Nephron (organoid): ENCODE data around the gene AKAP5.
"Not testable (repeated sequence)": the region's sequence is repeated elsewhere in the genome, so short reads cannot be mapped to it uniquely, and the experiment has no call there.

Experiments
- H3K27ac Mint-ChIP-seq, 3 experiments: 2 replicates each; pipeline ENCODE4 v1.8.0; 2020; ENCODE audit warnings: mixed read lengths in 3 of 3, mild to moderate bottlenecking in 2 of 3, moderate library complexity in 1 of 3
- H3K27me3 Mint-ChIP-seq: 2 replicates; pipeline ENCODE4 v1.8.0; 2021; ENCODE audit warnings: low read depth, mild to moderate bottlenecking, moderate library complexity, mixed read lengths
- H3K36me3 Mint-ChIP-seq: 2 replicates; pipeline ENCODE4 v1.8.0; 2020; ENCODE audit warnings: low read depth, mixed read lengths
- H3K4me1 Mint-ChIP-seq: 2 replicates; pipeline ENCODE4 v1.8.0; 2020; ENCODE audit warnings: mixed read lengths
- H3K4me3 Mint-ChIP-seq, 3 experiments: 2 replicates each; pipeline ENCODE4 v1.8.0; 2020; ENCODE audit warnings: mild to moderate bottlenecking in 3 of 3, mixed read lengths in 3 of 3, moderate library complexity in 2 of 3
- H3K9me3 Mint-ChIP-seq: 2 replicates; pipeline ENCODE4 v1.8.0; 2020; ENCODE audit warnings: mixed read lengths
- CTCF ChIP-seq, 3 experiments: fragments of 200-600 bp; sonication (generic); IDR thresholded peaks; one replicate each; pipeline ENCODE4 v1.5.0; 2021; ENCODE audit warnings: antibody characterized with exemption in 3 of 3; ENCODE audit not compliant: unreplicated experiment in 3 of 3

AKAP5 gene

GRCh38 chr14:64510825-64511671 lies 45.7 kb downstream of the AKAP5 start:
- H3K27me3 Mint-ChIP-seq: no peaks in the 10 kb centered on the region
- H3K36me3 Mint-ChIP-seq: no peaks in the 10 kb centered on the region
- no peak overlapping the region for H3K4me3 Mint-ChIP-seq
- peaks cover 42% of the 10 kb centered on the region for H3K4me1 Mint-ChIP-seq
- no peaks in the 10 kb centered on the region for H3K9me3 Mint-ChIP-seq
- H3K27ac Mint-ChIP-seq: peak overlapping the region in 1 of 3 experiments; percentile 41
- peak; percentile 81 to 86 (median 86) for TF ChIP-seq CTCF (IDR thresholded peaks at IDR 0.05; ENCODE audit: unreplicated experiment in 3 of 3)

- H3K36me3 Mint-ChIP-seq: no peaks in the 10 kb centered on the region
- no peak overlapping the region for H3K27ac Mint-ChIP-seq
- no peak for TF ChIP-seq CTCF (IDR thresholded peaks at IDR 0.05; ENCODE audit: unreplicated experiment in 3 of 3)
- no peak overlapping the region for H3K4me3 Mint-ChIP-seq
- no peaks in the 10 kb centered on the region for H3K9me3 Mint-ChIP-seq
- peaks cover 26% of the 10 kb centered on the region for H3K4me1 Mint-ChIP-seq
- no peaks in the 10 kb centered on the region for H3K27me3 Mint-ChIP-seq
Observed at GRCh38 chr14:64513271-64513670, 48.0 kb downstream of the AKAP5 start.

- peaks cover 25% of the 10 kb centered on the region for H3K4me1 Mint-ChIP-seq
- H3K4me3 Mint-ChIP-seq: no peak overlapping the region
- no peaks in the 10 kb centered on the region for H3K9me3 Mint-ChIP-seq
- TF ChIP-seq CTCF (IDR thresholded peaks at IDR 0.05; ENCODE audit: unreplicated experiment in 3 of 3): no peak
- H3K27ac Mint-ChIP-seq: no peak overlapping the region
- H3K27me3 Mint-ChIP-seq: no peaks in the 10 kb centered on the region
- no peaks in the 10 kb centered on the region for H3K36me3 Mint-ChIP-seq
Observed at GRCh38 chr14:64515053-64515452, 49.8 kb downstream of the AKAP5 start.

GRCh38 chr14:64516969-64517368 lies 51.7 kb downstream of the AKAP5 start:
- no peak overlapping the region for H3K4me3 Mint-ChIP-seq
- H3K4me1 Mint-ChIP-seq: peaks cover 9% of the 10 kb centered on the region
- no peaks in the 10 kb centered on the region for H3K9me3 Mint-ChIP-seq
- H3K27me3 Mint-ChIP-seq: no peaks in the 10 kb centered on the region
- H3K36me3 Mint-ChIP-seq: no peaks in the 10 kb centered on the region
- H3K27ac Mint-ChIP-seq: no peak overlapping the region
- no peak for TF ChIP-seq CTCF (IDR thresholded peaks at IDR 0.05; ENCODE audit: unreplicated experiment in 3 of 3)

GRCh38 chr14:64517667-64518066 lies 52.4 kb downstream of the AKAP5 start:
- H3K36me3 Mint-ChIP-seq, H3K27me3 Mint-ChIP-seq, H3K4me1 Mint-ChIP-seq, H3K4me3 Mint-ChIP-seq, H3K9me3 Mint-ChIP-seq, H3K27ac Mint-ChIP-seq: not testable (repeated sequence)

- H3K4me1 Mint-ChIP-seq: peaks cover 9% of the 10 kb centered on the region
- no peak overlapping the region for H3K27ac Mint-ChIP-seq
- H3K4me3 Mint-ChIP-seq: no peak overlapping the region
- H3K27me3 Mint-ChIP-seq: no peaks in the 10 kb centered on the region
- no peaks in the 10 kb centered on the region for H3K9me3 Mint-ChIP-seq
- H3K36me3 Mint-ChIP-seq: no peaks in the 10 kb centered on the region
- no peak for TF ChIP-seq CTCF (IDR thresholded peaks at IDR 0.05; ENCODE audit: unreplicated experiment in 3 of 3)
Observed at GRCh38 chr14:64518229-64518628, 52.9 kb downstream of the AKAP5 start.
